Daoy (cell line): Measurements from ENCODE around the gene SOX5. TPM values are rescaled to one million over a fixed set of nuclear protein-coding genes. Genes with fewer than 3 reads are reported as not detected.

ENCODE experiments used
- DNase-seq: peaks from one replicate; pipeline ENCODE4 v3.0.0-alpha.2; 2015; ENCODE audit warnings: low read depth
- total RNA-seq: library from RNA; depleted of rRNA; stranded (reverse); fragments of >200 nt; shearing (Covaris generic); gene quantifications from 2 replicates; pipeline ENCODE4 v1.2.3, GENCODE V29; 2014; rRNA removed

SOX5 gene
- 1.0 and 2.0 TPM in 2 replicates for total RNA-seq

- DNase-seq: peak; percentile 57
Measured at GRCh38 chr12:23949348-23950209, at the start of gene SOX5. Gene SOX5 (minus strand): TSS chr12:23949670. CDS start chr12:23949601, 69 bp downstream.

GRCh38 chr12:23987046-23987445 is 37.6 kb upstream of the SOX5 start:
- DNase-seq: no peak

- DNase-seq: no peak
Measured at GRCh38 chr12:23980826-23981225, 31.4 kb upstream of the SOX5 start.

GRCh38 chr12:23964812-23965211 is 15.3 kb upstream of the SOX5 start:
- DNase-seq: no peak

GRCh38 chr12:23959826-23960225 is 10.4 kb upstream of the SOX5 start:
- DNase-seq: no peak

GRCh38 chr12:23954332-23954731 is 4.9 kb upstream of the SOX5 start:
- peak; percentile 32 for DNase-seq

GRCh38 chr12:23952071-23952470 is 2.6 kb upstream of the SOX5 start:
- DNase-seq: no peak

- no peak for DNase-seq
Measured at GRCh38 chr12:23950775-23951451, 1.4 kb upstream of the SOX5 start.

- peak; percentile 19 for DNase-seq
Measured at GRCh38 chr12:23950210-23950774, 822 bp upstream of the SOX5 start.

GRCh38 chr12:23948291-23948690 is 1.2 kb downstream of the SOX5 start:
- DNase-seq: no peak

GRCh38 chr12:23947395-23947794 is 2.1 kb downstream of the SOX5 start:
- DNase-seq: no peak

- no peak for DNase-seq
Measured at GRCh38 chr12:23945249-23945648, 4.2 kb downstream of the SOX5 start.

- no peak for DNase-seq
Measured at GRCh38 chr12:23944067-23944466, 5.4 kb downstream of the SOX5 start.

- DNase-seq: no peak
Measured at GRCh38 chr12:23942841-23943240, 6.6 kb downstream of the SOX5 start.

GRCh38 chr12:23941780-23942179 is 7.7 kb downstream of the SOX5 start:
- no peak for DNase-seq

GRCh38 chr12:23938422-23938821 is 11.0 kb downstream of the SOX5 start:
- DNase-seq: no peak

GRCh38 chr12:23931176-23931575 is 18.3 kb downstream of the SOX5 start:
- no peak for DNase-seq

GRCh38 chr12:23930599-23930998 is 18.9 kb downstream of the SOX5 start:
- no peak for DNase-seq

GRCh38 chr12:23929906-23930305 is 19.6 kb downstream of the SOX5 start:
- no peak for DNase-seq

GRCh38 chr12:23927907-23928306 is 21.6 kb downstream of the SOX5 start:
- DNase-seq: no peak

GRCh38 chr12:23921099-23921856 is 28.2 kb downstream of the SOX5 start:
- no peak for DNase-seq

GRCh38 chr12:23911574-23911973 is 37.9 kb downstream of the SOX5 start:
- DNase-seq: no peak
